ENCODE data around the gene ID4. TPM values are rescaled to one million over a fixed set of nuclear protein-coding genes. Genes with fewer than 3 reads are reported as not detected.
"Not testable (repeated sequence)": the region's sequence is repeated elsewhere in the genome, so short reads cannot be mapped to it uniquely, and the experiment has no call there.

The ID4 gene
- total RNA-seq, 4 donors from 2014 or later: 5.7 to 54.7 (median 9.7) TPM

DNA sequence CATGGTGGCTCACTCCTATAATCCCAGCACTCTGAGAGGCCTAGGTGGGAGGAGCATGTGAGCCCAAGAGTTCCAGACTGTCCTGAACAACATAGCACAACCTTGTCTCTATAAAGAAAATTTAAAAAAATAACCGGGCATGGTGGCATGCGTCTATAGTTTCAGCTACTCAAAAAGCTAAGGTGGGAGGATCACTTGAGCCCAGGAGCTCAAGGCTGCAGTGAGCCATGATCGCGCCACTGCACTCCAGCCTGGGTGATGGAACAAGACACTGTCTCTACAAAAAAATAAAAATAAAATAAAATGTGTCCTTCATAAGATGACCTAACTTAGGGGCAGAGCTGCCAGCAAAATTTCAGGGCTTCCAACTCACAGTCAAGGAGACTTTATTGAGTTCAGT, 12.6 kb downstream of the ID4 start:
- in situ Hi-C loops (cut with MboI; ENCODE audit: low pct_ligation_motif_present in 1 of 4, low pct_unique_long_range_greater_than_20kb in 1 of 4, low sequenced_read_pairs in 3 of 4) (loop anchor here in 3 of 4 donors (25.0 kb wide), 2 partner anchors 837 to 862 kb away; no protein-coding TSS in a partner anchor), intact Hi-C loops (cut with DNase I; ENCODE audit: low total_unique reads) (loop anchor here (10.0 kb wide), 1 partner anchor 1105 kb away; no protein-coding TSS in a partner anchor)
- Histone ChIP-seq H3K36me3 (no peaks in the 10 kb centered on the region), H3K4me1 (peaks cover 0 to 8% (median 5%) of the 10 kb centered on the region in 4 donors), H3K4me3 (no peak overlapping the region), H3K9me3 (no peaks in the 10 kb centered on the region), H3K27ac (no peak overlapping the region), H3K27me3 (no peaks in the 10 kb centered on the region)
- TF ChIP-seq EP300 (IDR thresholded peaks at IDR 0.05; ENCODE audit: low read depth) (no peak), POLR2AphosphoS5 (IDR thresholded peaks at IDR 0.05) (no peak)
- TF ChIP-seq, protein P1, sequence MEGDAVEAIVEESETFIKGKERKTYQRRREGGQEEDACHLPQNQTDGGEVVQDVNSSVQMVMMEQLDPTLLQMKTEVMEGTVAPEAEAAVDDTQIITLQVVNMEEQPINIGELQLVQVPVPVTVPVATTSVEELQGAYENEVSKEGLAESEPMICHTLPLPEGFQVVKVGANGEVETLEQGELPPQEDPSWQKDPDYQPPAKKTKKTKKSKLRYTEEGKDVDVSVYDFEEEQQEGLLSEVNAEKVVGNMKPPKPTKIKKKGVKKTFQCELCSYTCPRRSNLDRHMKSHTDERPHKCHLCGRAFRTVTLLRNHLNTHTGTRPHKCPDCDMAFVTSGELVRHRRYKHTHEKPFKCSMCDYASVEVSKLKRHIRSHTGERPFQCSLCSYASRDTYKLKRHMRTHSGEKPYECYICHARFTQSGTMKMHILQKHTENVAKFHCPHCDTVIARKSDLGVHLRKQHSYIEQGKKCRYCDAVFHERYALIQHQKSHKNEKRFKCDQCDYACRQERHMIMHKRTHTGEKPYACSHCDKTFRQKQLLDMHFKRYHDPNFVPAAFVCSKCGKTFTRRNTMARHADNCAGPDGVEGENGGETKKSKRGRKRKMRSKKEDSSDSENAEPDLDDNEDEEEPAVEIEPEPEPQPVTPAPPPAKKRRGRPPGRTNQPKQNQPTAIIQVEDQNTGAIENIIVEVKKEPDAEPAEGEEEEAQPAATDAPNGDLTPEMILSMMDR (IDR thresholded peaks at IDR 0.05): no peak
- WGBS, 2 donors (ENCODE audit: low coverage in 1 of 2): 88 to 95% methylated on average over 4 of the region's 4 CpGs
- no peak for DNase-seq

DNA sequence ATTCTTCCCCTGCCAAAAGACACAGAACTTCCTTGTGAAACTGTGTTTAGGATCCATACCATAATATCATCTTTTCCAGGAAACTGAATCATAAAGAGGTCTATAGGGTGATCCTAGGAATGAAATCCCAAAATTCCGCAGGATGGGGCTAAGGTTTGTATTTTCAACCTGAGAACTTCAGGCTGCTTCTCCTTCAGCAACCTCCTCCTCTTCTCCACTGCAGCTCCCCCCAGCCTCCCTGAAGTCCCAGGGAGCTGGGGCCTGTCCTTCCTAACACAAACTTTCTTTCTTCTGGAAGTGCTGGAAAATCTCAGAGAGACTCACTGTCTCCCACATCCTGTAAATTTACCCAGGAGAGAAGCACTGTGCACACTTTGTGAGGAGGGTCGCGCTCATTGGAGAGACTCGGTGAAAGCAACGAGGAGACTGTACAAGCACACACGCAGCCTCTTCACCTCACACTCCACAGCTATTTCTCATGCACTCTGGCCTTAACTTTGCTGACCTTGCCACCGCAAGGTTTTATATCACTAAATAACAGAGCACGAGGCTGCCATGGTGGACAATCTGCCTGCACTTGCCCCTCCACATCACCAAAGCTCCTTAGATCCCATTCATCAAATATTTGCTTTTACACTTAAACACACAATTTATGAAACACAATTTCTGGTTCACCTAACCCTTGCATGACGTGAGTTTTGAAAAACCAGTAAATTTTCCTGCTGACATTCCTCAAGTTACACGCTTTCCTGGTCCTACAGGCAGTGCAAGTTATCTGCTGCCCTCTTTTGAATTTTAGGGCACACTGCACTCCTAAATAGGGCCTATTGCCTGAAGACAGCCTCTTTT, 14.3 kb downstream of the ID4 start:
- TF ChIP-seq EP300 (IDR thresholded peaks at IDR 0.05; ENCODE audit: low read depth) (no peak), POLR2AphosphoS5 (IDR thresholded peaks at IDR 0.05) (peak in 1 of 3 donors; percentile 23)
- TF ChIP-seq, protein P1 (IDR thresholded peaks at IDR 0.05): peak; percentile 73 to 86 (median 80)
- in situ Hi-C loops (cut with MboI; ENCODE audit: low pct_ligation_motif_present in 1 of 4, low pct_unique_long_range_greater_than_20kb in 1 of 4, low sequenced_read_pairs in 3 of 4): loop anchor here in 3 of 4 donors (25.0 kb wide), 2 partner anchors 839 to 864 kb away; no protein-coding TSS in a partner anchor
- Histone ChIP-seq H3K27ac (peak overlapping the region in 3 of 4 donors; percentile 3 to 48 (median 35)), H3K4me1 (peaks cover 0 to 8% (median 5%) of the 10 kb centered on the region in 4 donors), H3K36me3 (no peaks in the 10 kb centered on the region), H3K9me3 (no peaks in the 10 kb centered on the region), H3K27me3 (no peaks in the 10 kb centered on the region), H3K4me3 (no peak overlapping the region)
- intact Hi-C loops (cut with DNase I; ENCODE audit: low total_unique reads): loop anchor here (10.0 kb wide), 1 partner anchor 1107 kb away; no protein-coding TSS in a partner anchor
- 18 to 30% methylated on average over 5 to 10 of the region's 10 CpGs for WGBS, 2 donors (ENCODE audit: low coverage in 1 of 2)
- peak; percentile 14 for DNase-seq

DNA sequence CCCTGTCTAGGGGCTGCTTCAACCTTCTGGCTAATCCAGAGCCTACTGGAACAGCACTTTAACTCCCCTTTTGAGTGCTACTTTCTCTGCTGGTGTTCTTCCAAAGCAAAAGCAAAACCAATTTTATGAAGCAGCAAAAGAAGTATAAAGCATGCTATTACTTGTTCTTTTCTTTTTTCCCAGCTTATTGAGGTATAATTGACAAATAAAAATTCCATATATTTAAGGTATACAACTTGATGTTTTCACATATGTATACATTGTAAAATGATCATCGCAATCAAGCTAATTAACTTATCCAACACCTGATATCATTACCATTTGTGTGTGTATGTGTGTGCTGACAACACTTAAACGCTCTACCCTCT, 14.9 kb downstream of the ID4 start:
- 76 to 92% methylated on average over 2 of the region's 2 CpGs for WGBS, 2 donors (ENCODE audit: low coverage in 1 of 2)

DNA sequence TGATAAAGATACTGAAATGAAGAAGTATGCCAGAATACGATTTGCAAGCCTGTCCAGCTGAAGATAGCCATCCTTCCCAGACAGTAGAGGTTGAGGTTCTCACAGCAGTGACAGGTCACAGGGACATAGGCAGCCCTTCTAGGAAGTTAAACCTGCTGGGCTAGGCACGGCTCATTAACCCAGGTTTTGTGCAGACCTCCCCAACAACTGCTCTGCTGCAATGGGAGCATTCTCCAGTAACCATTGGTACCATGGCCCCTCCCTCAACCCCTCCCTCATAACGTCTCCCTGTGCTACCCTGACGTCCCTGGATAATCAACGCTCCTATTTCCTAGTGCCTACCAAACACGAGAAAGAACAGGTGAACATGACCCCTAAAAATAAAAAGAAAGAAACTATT, 15.8 kb downstream of the ID4 start:
- no peak for DNase-seq
- no peak for TF ChIP-seq POLR2AphosphoS5 (IDR thresholded peaks at IDR 0.05)
- TF ChIP-seq POLR2A (IDR thresholded peaks at IDR 0.05): no peak
- TF ChIP-seq, protein P1 (IDR thresholded peaks at IDR 0.05): no peak
- TF ChIP-seq EP300 (IDR thresholded peaks at IDR 0.05; ENCODE audit: low read depth): no peak
- intact Hi-C loops (cut with DNase I; ENCODE audit: low total_unique reads) (loop anchor here (10.0 kb wide), 1 partner anchor 1108 kb away; no protein-coding TSS in a partner anchor), in situ Hi-C loops (cut with MboI; ENCODE audit: low pct_ligation_motif_present in 1 of 4, low pct_unique_long_range_greater_than_20kb in 1 of 4, low sequenced_read_pairs in 3 of 4) (loop anchor here in 3 of 4 donors (25.0 kb wide), 2 partner anchors 841 to 866 kb away; no protein-coding TSS in a partner anchor)
- WGBS, 2 donors (ENCODE audit: low coverage in 1 of 2): 75 to 80% methylated on average over 4 to 6 of the region's 6 CpGs
- Histone ChIP-seq H3K9me3 (no peaks in the 10 kb centered on the region), H3K27ac (no peak overlapping the region), H3K27me3 (no peaks in the 10 kb centered on the region), H3K36me3 (no peaks in the 10 kb centered on the region), H3K4me1 (peaks cover 0 to 8% (median 5%) of the 10 kb centered on the region in 4 donors), H3K4me3 (no peak overlapping the region)

More for the DNA sequence above, 14.9 kb downstream of the ID4 start:
- H3K4me1 ChIP-seq: peaks cover 0 to 8% (median 5%) of the 10 kb centered on the region in 4 donors
- H3K4me3 ChIP-seq: no peak overlapping the region
- in situ Hi-C loops (cut with MboI; ENCODE audit: low pct_ligation_motif_present in 1 of 4, low pct_unique_long_range_greater_than_20kb in 1 of 4, low sequenced_read_pairs in 3 of 4): loop anchor here in 3 of 4 donors (25.0 kb wide), 2 partner anchors 840 to 865 kb away; no protein-coding TSS in a partner anchor
- no peak for TF ChIP-seq POLR2AphosphoS5 (IDR thresholded peaks at IDR 0.05)
- TF ChIP-seq, protein P1 (IDR thresholded peaks at IDR 0.05): no peak
- TF ChIP-seq POLR2A (IDR thresholded peaks at IDR 0.05): no peak
- TF ChIP-seq EP300 (IDR thresholded peaks at IDR 0.05; ENCODE audit: low read depth): no peak
- no peaks in the 10 kb centered on the region for H3K9me3 ChIP-seq
- intact Hi-C loops (cut with DNase I; ENCODE audit: low total_unique reads): loop anchor here (10.0 kb wide), 1 partner anchor 1107 kb away; no protein-coding TSS in a partner anchor
- no peak for DNase-seq
- H3K36me3 ChIP-seq: no peaks in the 10 kb centered on the region
- H3K27me3 ChIP-seq: no peaks in the 10 kb centered on the region
- H3K27ac ChIP-seq: no peak overlapping the region

DNA sequence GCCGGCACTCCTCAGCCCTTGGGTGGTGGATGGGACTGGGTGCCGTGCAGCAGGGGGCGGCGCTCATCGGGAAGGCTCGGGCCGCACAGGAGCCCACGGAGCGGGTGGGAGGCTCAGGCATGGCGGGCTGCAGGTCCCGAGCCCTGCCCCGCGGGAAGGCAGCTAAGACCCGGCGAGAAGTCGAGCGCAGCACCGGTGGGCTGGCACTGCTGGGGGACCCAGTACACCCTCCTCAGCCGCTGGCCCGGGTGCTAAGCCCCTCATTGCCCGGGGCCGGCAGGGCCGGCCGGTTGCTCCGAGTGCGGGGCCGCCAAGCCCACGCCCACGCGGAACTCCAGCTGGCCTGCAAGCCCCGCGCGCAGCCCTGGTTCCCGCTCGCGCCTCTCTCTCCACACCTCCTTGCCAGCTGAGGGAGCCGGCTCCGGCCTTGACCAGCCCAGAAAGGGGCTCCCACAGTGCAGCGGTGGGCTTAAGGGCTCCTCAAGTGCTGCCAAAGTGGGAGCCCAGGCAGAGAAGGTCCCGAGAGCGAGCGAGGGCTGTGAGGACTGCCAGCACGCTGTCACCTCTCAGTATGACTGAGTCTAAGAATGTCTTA, 17.3 kb downstream of the ID4 start:
- intact Hi-C loops (cut with DNase I; ENCODE audit: low total_unique reads): loop anchor here (10.0 kb wide), 1 partner anchor 1110 kb away; no protein-coding TSS in a partner anchor
- H3K27ac ChIP-seq, H3K36me3 ChIP-seq, H3K27me3 ChIP-seq, H3K4me3 ChIP-seq, DNase-seq, H3K9me3 ChIP-seq, H3K4me1 ChIP-seq: not testable (repeated sequence)
- in situ Hi-C loops (cut with MboI; ENCODE audit: low pct_ligation_motif_present in 1 of 4, low pct_unique_long_range_greater_than_20kb in 1 of 4, low sequenced_read_pairs in 3 of 4): loop anchor here in 3 of 4 donors (25.0 kb wide), 2 partner anchors 842 to 867 kb away; no protein-coding TSS in a partner anchor
- WGBS, 2 donors (ENCODE audit: low coverage in 1 of 2): 60 to 95% methylated on average over 1 to 37 of the region's 43 CpGs
